Measurements from ENCODE around the gene PHACTR1. TPM values are rescaled to one million over a fixed set of nuclear protein-coding genes. Genes with fewer than 3 reads are reported as not detected.

Gene PHACTR1
- total RNA-seq, 4 donors from 2014 or later, result 1.5 to 3.6 (median 2.5) TPM

GRCh38 chr6:13163161-13163944 lies 446.8 kb downstream of the PHACTR1 start:
- no peak for DNase-seq (ENCODE audit: low spot score in 2 of 2)
- intact Hi-C loops (cut with DNase I; ENCODE audit: low total_unique reads), result no loop called here
- H3K4me3 ChIP-seq (ENCODE audit: low read depth, poor library complexity, severe bottlenecking), result no peak overlapping the region
- TF ChIP-seq CTCF (IDR thresholded peaks at IDR 0.05) (no peak), POLR2A (IDR thresholded peaks at IDR 0.05) (no peak)
- WGBS, 2 donors, result 87 to 91% methylated on average over 2 of the region's 2 CpGs

DNA sequence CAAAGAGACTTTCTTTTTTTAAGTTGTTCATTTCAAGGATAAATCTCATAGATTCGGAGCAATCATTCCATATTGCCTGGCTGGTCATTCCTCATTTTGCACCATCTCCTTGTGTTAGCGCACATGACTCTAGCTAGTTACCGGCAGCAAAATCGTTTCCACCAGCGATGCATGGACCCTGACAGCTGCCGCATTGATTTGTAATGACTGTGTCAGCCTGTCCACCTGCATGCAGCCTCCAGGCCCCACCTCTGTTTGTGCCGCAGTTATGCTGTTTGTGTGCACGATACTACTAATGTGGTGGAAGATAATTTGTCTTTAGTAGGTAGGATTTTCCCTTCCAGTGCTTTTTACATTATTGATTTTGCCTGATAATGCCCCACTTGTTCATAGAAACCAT lies 447.7 kb downstream of the PHACTR1 start:
- WGBS, 2 donors, result 92 to 96% methylated on average over 8 of the region's 8 CpGs
- DNase-seq (ENCODE audit: low spot score in 2 of 2), result no peak
- intact Hi-C loops (cut with DNase I; ENCODE audit: low total_unique reads), result no loop called here

GRCh38 chr6:13165502-13166172 lies 449.1 kb downstream of the PHACTR1 start:
- no peak overlapping the region for H3K4me3 ChIP-seq (ENCODE audit: low read depth, poor library complexity, severe bottlenecking)
- no peak for DNase-seq (ENCODE audit: low spot score in 2 of 2)
- WGBS, 2 donors, result 64 to 70% methylated on average over 10 of the region's 10 CpGs
- TF ChIP-seq POLR2A (IDR thresholded peaks at IDR 0.05) (no peak), CTCF (IDR thresholded peaks at IDR 0.05) (no peak)
- intact Hi-C loops (cut with DNase I; ENCODE audit: low total_unique reads), result no loop called here

More for the DNA sequence above, 447.7 kb downstream of the PHACTR1 start:
- TF ChIP-seq POLR2A (IDR thresholded peaks at IDR 0.05) (no peak), CTCF (IDR thresholded peaks at IDR 0.05) (no peak)
- no peak overlapping the region for H3K4me3 ChIP-seq (ENCODE audit: low read depth, poor library complexity, severe bottlenecking)

- no peak overlapping the region for H3K4me3 ChIP-seq (ENCODE audit: low read depth, poor library complexity, severe bottlenecking)
- intact Hi-C loops (cut with DNase I; ENCODE audit: low total_unique reads), result no loop called here
- DNase-seq (ENCODE audit: low spot score in 2 of 2), result no peak
- 88 to 89% methylated on average over 5 of the region's 5 CpGs for WGBS, 2 donors
- TF ChIP-seq POLR2A (IDR thresholded peaks at IDR 0.05), result no peak
- no peak for TF ChIP-seq CTCF (IDR thresholded peaks at IDR 0.05)
These were observed 449.7 kb downstream of the PHACTR1 start for GRCh38 chr6:13166269-13166668.

GRCh38 chr6:13166916-13167315 lies 450.3 kb downstream of the PHACTR1 start:
- TF ChIP-seq CTCF (IDR thresholded peaks at IDR 0.05) (no peak), POLR2A (IDR thresholded peaks at IDR 0.05) (no peak)
- H3K4me3 ChIP-seq (ENCODE audit: low read depth, poor library complexity, severe bottlenecking), result no peak overlapping the region
- no peak for DNase-seq (ENCODE audit: low spot score in 2 of 2)
- intact Hi-C loops (cut with DNase I; ENCODE audit: low total_unique reads), result no loop called here
- 60 to 75% methylated on average over 3 of the region's 3 CpGs for WGBS, 2 donors

Data from lower leg skin (tissue), 4 donors.